Left renal pelvis (tissue), 4 donors: ENCODE data around the gene RB1. TPM values are rescaled to one million over a fixed set of nuclear protein-coding genes. Genes with fewer than 3 reads are reported as not detected.

Experiments
- DNase-seq, 4 donors: peaks; one replicate each; pipeline ENCODE4 v3.0.0-alpha.2; 2013; ENCODE audit warnings: low read depth in 4 of 4, low spot score in 3 of 4
- polyA plus RNA-seq, 4 donors: library from polyadenylated mRNA; unstranded; fragments of 120-200 nt; gene quantifications; one replicate each; pipeline ENCODE4 v1.2.1, GENCODE V29; 2013; ENCODE audit not compliant: insufficient read length in 4 of 4

The RB1 gene
- polyA plus RNA-seq, 4 donors, result 37.7 to 56.3 (median 47.2) TPM

- DNase-seq, result no peak
These were observed 188.0 kb downstream of the RB1 start for GRCh38 chr13:48491423-48492095.

- no peak for DNase-seq
These were observed 188.5 kb downstream of the RB1 start for GRCh38 chr13:48492096-48492440.

GRCh38 chr13:48492470-48493065 lies 189.0 kb downstream of the RB1 start:
- no peak for DNase-seq

- no peak for DNase-seq
These were observed 189.7 kb downstream of the RB1 start for GRCh38 chr13:48493066-48493765.

GRCh38 chr13:48493851-48494250 lies 190.3 kb downstream of the RB1 start:
- DNase-seq, result no peak

GRCh38 chr13:48494874-48495273 lies 191.3 kb downstream of the RB1 start:
- no peak for DNase-seq

- DNase-seq, result no peak
These were observed 193.0 kb downstream of the RB1 start for GRCh38 chr13:48496271-48497161.

- no peak for DNase-seq
These were observed 194.1 kb downstream of the RB1 start for GRCh38 chr13:48497669-48498068.

- no peak for DNase-seq
These were observed 197.2 kb downstream of the RB1 start for GRCh38 chr13:48500652-48501197.

GRCh38 chr13:48501705-48502104 lies 198.2 kb downstream of the RB1 start:
- no peak for DNase-seq

- no peak for DNase-seq
These were observed 199.2 kb downstream of the RB1 start for GRCh38 chr13:48502601-48503319.

GRCh38 chr13:48504606-48505005 lies 201.1 kb downstream of the RB1 start:
- DNase-seq, result no peak

GRCh38 chr13:48505012-48505411 lies 201.5 kb downstream of the RB1 start:
- DNase-seq, result no peak

- no peak for DNase-seq
These were observed 202.1 kb downstream of the RB1 start for GRCh38 chr13:48505597-48506091.

- no peak for DNase-seq
These were observed 202.6 kb downstream of the RB1 start for GRCh38 chr13:48506092-48506701.

- no peak for DNase-seq
These were observed 203.5 kb downstream of the RB1 start for GRCh38 chr13:48507021-48507420.

- no peak for DNase-seq
These were observed 204.5 kb downstream of the RB1 start for GRCh38 chr13:48508011-48508410.

GRCh38 chr13:48510698-48511097 lies 207.1 kb downstream of the RB1 start:
- no peak for DNase-seq

- no peak for DNase-seq
These were observed 208.2 kb downstream of the RB1 start for GRCh38 chr13:48511621-48512230.
